Stimulated activated CD8-positive, alpha-beta memory T cell treated with anti-CD3 and anti-CD28 coated beads, Interleukin-15, amount 100 ng/mL, for 1 hour (primary cell): ENCODE results near the gene FOXP1.

Experiments
- DNase-seq: peaks from one replicate; pipeline ENCODE4 v3.0.0-alpha.2; 2020; ENCODE audit warnings: low read depth

Gene FOXP1

DNA sequence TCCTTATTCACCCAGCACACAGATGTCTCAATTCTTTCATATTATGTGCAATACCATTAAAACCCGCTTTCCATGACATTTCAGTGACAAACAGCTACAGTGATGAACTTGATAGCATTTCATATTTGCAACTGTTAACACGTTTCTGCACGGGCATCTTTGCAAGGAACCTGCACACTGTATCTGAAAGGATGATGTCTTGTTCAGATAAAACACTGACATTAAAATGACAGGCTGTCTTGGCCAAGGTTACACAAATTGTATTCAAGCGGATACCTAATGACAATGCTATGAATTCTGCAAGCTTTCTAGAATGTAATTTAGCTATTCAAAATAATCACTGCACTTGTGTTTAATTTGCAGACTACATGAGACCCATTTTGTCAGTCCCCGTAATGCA is 529.2 kb downstream of the FOXP1 start:
- no peak for DNase-seq

DNA sequence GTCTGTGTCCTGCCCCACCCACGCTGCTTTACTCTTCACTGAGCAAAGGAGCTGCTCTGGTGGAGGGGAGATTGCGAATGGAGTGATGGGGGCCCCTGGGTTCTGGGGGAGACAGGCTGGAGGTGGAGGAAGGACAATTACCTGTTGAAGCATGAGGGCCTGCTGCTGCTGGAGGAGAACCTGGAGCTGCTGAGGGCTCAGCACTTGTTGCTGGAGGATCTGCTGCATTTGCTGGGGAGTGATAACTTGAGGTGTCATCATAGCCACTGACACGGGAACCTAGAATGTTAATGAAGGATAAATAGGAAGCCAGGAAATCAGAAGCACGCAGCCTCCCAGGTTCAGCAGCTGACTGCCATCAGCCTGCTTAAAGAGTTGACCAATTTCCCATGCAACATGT is 530.0 kb downstream of the FOXP1 start:
- DNase-seq = no peak

DNA sequence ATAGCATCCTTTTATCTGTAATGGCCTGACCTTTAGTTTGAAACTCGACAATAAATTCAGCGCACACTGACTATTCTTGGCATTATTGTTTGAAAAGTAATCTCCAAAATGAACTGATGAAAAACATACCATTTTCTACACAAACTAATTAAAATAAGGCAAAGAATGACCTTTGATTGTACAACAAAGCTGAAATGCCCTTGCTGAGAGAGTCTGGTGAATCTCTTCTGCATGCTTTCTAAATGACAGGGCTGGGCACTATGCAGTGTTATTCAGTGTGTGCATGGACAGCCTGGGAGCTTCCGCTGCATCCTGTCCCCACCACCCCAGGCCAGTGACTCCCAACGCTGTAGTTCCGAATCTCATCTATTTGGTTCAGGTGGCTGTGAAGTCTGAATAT is 530.8 kb downstream of the FOXP1 start:
- no peak for DNase-seq

DNA sequence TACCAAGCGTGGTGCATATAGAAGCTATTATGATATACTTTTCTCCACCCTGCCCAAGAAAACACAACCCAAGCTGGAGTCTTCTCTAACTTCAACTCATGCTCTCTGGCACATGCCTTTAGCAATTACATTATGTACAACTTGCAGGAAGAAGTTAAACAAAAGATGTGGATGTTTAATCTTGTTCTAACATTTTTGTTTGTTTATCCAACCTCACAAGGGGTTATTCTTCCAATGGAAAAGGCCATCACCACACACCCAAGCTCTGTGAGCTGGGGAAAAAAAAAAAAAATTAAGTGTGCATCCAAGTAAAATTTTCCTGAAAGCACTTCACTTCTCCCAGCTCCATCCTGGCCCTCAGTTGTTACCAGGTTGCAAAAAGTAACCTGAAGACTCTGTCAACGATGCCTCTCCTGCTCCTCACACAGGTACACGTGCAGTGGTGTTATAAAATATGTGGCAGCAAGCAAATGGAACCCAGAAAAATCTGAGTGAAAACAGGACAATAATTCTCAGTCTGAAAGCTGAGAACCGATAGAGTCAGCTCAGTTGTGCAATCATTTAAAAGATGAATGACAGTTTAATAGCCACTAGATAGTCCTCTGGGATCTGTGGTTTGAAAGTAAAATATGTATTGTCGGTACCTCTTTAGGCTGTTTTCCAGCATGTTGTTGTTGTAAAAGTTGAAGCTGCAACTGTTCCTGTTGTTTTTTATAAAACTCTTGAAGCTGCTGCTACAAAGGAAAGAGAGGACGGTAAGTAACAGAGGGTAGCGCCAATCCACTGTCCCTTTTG is 531.4 kb downstream of the FOXP1 start:
- DNase-seq = no peak

DNA sequence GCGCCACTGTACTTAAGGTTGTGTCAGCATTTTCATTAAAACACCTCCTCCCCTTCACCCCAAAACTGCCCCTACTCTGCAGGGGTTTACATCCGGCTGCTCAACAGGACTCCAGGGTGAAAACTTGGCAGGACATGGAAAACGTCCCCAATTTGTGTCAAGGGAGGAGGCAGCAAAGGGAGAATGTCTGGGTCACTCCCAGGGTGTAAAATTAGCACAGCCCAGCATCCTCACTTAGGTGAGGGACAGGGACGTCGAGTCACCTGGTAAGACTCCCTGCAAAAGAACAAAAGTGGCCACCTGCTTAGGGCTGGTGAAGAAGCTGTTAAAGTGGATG is 532.3 kb downstream of the FOXP1 start:
- DNase-seq = no peak

DNA sequence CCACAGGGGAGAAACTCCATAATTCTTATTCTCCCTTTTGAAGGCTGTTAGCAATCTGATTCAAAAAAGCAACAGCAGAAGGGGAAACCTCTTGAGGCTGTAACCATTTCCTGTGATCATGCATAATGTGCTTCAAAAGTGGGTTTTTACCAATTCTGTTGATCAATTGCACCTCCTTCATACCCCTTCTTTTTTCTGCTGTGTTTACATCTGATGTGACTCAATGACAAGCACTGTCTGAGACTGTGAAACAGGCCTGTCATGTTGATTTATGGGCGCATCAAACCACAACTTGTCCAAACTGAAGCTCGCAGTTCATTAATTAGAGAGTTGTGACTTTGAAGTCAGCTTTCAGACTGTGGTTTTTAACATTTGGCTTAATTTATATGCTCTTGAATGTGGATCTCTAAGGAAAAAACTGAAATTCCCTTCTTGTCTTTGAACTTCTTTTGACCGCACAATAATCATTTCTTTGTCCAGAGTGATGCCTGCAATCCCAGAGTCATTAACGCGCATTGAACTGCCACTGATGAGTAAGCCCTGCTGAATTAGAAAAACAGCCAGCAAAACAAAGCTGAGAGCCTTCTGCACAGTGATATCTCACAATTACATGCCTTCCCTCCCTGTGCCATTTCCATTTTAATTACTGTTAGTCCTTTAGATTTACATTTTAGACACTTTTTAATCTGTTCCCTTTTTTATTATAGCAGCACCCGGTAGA is 532.8 kb downstream of the FOXP1 start:
- no peak for DNase-seq

DNA sequence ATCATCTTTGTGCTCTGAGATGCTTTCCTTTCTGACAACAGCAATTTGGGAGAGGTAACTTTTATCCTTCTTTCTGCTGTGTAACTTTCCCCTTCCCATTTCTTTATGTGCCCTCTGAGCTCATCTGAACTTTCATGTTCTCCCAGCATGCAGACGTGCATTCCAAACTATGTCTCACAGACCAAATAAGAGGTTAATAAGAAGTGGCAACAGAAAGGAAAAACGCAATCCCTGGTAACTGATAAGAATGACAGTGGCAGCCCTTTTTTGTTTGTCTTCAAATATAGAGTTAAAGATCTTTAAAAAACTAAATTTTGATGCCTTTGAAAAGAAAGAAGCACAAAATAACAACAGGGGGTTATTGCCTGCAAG is 533.4 kb downstream of the FOXP1 start:
- no peak for DNase-seq

DNA sequence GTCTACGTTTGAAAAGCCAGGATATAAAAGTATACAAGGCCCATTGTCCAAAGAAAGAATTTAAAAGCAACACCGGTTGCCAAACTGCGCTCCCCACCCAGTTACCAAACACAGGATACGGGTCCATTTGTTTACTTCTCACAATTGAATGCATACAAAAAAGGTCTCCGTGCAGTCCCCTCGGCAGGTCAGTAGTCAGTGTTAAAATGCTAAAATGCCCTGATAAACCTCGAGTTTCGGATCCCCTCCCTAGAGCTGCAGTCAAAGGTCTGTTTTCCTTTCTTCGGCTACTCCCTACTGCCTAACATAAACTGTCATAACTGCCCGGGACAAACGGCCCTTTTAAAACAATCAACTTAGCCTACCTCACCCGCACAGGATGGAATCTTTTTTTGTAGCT is 534.6 kb downstream of the FOXP1 start:
- DNase-seq = no peak

DNA sequence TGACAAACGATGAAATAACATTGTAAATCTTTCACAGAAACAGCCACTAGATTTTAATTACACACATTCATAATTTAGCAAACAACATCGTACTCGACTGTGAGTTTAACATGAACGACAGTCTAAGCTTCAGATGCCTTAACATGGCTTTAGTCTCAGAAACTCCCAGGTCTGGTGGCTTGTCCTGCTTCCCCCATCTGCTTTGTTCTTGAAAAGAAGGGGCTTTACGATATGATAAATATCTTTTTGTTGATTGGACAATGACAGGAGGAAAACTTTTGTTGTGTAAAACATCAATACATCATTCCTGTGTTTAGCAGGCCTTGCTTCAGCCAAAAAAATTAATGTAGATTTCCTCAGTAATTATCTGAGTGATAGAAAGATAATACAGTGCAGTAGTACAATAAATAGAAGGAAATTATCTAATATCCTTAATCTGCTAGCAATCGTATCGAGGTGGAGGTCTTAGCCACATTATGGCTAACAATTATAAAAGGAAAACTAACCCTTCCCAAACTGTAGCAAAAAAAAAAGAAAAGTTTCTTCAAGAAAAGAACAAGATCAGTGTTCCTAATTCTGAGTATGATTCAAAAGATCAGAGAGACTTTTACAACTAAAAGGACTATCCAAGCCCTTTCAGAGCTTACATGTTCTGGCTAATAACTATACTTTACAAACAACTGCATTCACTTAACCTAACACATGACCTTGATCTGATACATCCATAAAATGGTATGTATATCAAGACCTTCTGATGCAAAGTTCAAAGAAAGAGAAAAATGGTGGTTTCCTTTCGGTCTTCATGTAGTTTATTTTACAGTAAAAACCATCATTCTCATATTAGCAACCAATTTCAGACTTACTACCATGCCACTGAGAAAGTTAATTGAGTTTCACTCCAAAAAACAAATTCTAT is 535.7 kb downstream of the FOXP1 start:
- no peak for DNase-seq

DNA sequence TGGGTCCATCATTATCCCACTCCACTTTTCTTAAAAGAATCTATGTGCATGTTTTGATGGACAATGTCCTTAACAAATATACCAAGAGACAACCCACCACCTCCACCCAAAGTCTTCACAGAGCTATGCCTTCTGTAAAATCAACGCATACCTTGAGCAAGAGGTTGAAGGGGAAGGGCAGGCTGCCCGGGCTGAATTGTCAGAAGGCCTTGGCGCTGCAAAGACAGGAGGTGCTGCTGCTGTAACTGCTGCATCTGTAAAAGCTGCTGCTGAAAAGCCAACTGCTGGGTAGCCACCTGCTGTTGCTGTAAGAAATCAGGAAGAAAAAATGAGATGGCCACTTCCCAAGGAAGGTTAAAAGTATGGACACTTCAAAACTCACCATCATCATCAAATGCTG is 536.7 kb downstream of the FOXP1 start:
- DNase-seq = no peak

DNA sequence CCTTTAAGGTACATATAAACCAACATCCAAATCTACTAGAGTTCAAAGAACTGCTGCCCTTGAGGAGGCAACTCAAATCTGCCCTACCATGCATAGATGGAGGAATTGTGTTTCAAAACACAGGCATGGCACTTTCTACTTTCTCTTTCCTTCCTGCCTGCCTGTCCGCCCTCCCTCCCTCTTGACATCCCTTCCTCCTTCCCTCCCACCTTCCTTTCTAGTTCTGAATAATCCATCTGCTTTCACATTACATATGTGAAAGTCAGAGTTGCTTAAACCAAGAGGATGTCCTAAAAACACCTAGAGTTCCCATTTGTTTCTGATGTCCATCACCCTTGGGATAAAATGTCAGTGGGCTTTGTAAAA is 537.6 kb downstream of the FOXP1 start:
- DNase-seq = no peak

DNA sequence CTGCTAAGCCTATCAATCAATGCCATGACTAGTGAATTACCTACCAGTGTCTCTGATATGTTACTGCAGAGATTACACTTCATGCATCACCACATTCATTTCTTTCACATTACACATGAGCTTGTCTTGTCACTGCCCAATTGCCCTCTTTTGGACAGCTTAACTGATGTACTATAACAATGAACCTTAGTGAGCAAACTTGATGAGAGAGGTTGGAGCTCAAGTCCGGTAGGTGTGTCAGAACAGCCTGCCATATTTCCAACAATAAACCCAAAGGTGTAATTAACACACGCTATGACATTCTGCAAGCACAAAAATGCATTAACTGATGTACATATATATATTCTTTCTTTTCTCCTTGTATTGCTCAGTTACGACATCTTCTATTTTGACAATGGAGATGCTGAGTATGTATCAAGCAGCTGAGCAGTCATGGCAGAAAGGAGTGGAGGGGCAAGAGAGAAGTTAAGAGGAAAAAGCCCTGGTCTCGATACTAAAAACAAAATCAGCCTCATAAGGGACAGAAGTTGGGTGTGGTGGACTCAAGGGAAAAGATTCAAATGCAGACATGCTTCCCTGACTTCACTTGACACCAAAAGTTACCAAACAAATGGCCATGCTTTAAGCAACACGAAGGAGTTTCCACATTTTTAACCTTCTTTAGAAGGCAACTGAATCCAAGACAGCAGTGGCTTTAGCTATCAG is 538.2 kb downstream of the FOXP1 start:
- DNase-seq = no peak

DNA sequence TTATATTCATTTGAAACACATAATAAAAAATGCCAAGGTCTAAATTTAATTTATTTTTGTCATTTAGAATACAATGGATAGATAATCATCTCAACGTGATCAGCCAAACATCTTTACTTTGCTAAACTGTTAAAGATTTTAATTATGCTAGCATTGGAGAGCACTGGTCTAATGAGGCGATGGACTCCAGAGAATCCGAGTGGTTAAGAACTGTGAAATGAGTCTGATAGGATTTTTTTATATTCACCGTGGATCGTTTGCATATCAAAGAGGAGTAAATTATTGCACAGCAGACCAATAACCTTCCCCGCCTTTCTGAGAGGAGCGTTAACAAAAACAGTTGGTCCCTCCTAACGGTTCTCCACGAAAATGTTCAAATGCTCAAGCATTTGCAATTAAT is 540.8 kb downstream of the FOXP1 start:
- DNase-seq = no peak

DNA sequence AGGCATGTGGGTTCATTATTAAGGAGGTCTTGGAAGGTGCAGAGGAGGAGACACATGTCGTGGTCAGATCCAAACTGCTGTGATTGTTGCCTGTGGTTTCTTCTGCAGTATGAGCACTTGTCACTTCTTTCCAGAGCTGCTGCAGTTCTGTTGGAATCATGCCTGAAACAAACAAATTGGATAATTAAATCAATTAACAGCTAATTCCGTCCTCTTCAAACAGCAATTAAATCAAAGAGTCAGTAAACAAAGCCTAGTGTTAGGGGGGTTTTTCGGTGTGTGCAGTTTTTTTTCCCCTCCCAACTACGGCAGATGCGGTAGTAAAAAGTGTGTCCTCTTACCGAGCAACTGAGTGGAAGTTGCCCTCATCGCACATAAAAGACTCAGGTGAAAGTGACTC is 542.2 kb downstream of the FOXP1 start:
- no peak for DNase-seq

DNA sequence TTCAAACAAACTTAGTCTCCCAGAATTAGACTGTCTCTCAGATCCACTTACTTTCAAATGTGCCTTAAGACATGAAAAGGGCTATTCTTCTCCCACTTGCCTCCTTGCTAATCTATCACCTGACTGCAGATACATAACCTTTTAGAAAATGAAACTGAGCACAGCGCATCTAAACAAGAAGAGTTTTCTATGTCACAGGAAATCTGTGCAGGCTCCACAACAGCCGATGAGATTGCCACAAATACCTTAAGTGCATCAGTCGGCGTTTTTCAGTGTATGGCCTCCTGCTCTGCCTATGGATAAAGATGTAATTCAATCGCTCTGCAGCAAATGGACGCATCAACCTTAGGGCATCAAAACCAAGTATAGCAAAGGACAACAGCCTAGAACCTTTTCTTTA is 544.2 kb downstream of the FOXP1 start:
- DNase-seq = no peak

DNA sequence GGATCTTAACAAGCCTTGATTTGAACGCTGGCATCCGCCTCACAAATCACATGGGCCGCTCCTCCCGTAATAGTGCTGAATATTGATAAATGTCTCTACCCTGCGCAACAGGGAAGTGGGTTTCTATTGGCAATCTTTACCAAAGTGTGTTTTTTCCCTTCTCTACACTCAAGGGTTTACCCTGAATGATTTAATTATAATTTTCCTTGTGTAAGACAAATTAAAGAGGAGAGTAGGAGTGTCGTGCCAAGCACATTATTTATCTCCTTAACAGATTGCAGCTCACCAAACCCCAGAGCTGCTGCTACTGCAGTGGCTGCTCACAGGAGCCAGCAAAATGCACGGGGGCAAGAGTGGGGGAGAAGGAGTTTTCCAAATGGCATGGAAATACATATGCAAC is 545.8 kb downstream of the FOXP1 start:
- no peak for DNase-seq

DNA sequence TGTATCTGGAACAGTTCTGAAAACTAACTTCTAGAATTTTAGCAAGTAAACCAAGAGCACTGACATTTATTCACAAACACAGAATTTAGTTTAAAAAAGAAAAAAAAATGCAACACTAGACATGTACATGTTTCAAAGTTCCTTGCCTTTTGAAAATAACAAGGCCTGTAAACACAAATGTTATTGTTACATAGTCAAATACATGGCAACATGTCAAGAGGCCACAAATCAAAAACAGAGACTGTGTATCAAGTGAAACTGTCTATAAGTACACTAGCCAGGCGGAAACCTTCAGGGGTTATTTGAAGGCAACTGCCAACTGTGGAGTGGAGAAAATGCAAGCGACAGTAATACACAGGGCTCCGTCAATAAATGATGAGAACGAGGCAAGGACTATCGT is 547.6 kb downstream of the FOXP1 start:
- no peak for DNase-seq

DNA sequence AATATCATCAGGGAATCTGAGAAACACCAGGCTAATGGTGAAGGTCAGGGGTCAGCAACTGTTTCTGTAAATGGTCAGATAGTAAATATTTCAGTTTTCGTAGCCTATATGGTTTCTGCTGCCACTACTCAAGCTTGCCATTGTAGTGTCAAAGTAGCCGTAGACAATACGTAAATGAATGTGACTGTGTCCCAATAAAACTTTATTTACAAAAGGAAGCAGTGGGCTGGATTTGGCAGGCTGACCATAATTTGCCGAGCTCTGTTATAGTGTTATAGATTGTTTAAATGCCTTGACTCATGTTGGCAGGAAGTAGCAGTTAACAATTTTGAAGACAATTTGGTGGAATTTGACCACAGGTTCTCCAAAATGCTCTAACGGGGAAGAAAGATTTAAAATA is 548.2 kb downstream of the FOXP1 start:
- no peak for DNase-seq

DNA sequence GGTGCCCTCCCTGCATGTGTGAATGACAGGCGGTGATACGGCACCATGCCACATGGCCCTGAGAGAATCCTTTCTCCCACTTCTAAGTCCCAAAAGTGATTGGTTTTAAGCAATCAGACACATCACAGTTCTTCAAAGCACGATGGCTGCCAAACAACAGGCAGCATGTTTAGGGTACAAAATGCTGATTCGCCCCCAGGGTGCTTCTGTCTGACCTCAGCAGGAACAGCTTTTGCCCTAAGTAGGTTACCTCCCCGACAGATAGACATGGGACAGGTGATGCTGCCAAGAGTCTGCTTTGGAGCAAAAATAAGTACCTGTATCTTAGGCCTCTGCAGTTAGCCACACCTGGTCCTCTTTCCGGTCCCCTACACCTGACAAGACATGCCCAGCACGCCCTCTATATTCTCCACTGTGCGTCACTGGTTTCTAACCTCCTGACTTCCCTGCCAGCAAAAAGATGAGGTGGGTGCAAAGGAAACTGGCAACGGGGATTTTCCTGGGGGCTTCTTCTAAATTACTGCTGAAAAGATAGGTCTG is 549.8 kb downstream of the FOXP1 start:
- DNase-seq = no peak

DNA sequence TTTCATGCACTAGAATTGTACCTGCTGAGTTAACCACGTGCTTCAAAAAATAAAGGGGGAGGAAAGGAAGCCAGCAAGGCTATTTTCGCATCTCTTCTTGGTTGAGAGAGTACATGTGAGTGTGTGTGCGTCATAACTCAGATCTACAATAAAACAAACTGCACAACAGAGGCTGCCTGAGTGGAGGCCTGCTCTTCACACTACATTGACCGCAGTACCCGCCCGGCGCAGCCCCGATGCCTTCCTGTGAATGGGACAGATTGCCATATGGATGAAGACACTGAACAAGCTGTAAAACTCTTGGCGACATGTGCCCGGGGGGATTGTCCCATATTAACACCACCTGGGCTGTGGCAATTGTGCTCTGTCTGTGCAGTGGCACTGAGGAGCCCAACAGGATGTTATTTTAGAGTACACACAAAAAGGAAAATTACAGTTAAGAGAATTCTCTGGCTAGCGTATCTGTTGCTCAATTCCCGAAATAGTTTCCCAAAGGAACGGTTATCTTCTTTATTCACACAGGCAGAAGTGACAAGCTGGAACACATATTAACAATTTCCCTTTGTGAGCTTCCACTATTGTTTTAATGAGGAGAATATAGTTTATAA is 551.5 kb downstream of the FOXP1 start:
- no peak for DNase-seq

DNA sequence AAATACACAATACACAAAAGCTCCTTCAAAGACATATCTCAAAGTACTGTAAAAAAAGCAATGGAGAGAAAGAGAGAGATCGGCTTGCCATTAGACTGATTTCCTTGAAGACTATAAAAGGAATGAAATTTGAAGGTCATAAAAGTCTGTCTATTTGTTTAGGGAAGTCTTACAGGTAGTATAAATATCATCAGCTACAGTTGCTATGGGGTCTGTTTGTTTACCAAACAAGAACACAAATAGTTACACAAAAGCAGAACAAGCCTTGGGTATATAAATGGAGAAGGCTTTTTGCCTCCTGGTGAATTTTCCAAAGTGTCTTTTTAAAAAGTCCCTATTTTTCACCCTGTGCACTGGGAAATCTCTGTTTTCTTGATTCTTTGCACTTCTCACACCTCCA is 552.3 kb downstream of the FOXP1 start:
- DNase-seq = no peak

DNA sequence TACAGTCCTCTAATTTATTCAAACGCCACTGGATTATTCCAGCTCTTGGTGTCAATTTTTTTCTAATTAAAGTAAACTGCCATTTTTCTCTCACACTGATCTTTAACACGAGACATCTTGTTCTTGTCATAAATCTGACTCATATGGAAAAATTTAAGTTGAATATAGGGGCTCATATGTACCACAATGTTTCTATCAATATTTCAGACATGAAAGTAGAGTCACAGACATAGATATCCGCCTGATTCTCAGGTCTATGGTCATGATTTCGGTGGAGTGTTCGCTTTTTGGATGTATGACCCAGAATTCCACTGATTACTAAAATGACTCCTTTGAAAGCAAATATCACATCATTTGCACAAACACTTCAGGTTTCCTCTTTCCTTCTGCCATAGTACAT is 552.8 kb downstream of the FOXP1 start:
- DNase-seq = no peak
